GM18526 (cell line): ENCODE results near the gene DGKD.

Experiments used
- POLR2A ChIP-seq: IDR thresholded peaks from 3 replicates; pipeline ENCODE4 v1.6.1; 2011; ENCODE audit not compliant: insufficient read length; ENCODE audit errors: extremely low read depth

The DGKD gene

GRCh38 chr2:233353101-233353768 is 1.1 kb upstream of the DGKD start:
- no peak for TF ChIP-seq POLR2A

GRCh38 chr2:233354500-233354924 is 218 bp downstream of the DGKD start:
- peak; percentile 54 for TF ChIP-seq POLR2A

GRCh38 chr2:233354971-233355574 is 779 bp downstream of the DGKD start:
- TF ChIP-seq POLR2A: no peak

GRCh38 chr2:233355916-233356315 is 1.6 kb downstream of the DGKD start:
- no peak for TF ChIP-seq POLR2A

GRCh38 chr2:233356546-233357308 is 2.4 kb downstream of the DGKD start:
- TF ChIP-seq POLR2A: no peak

GRCh38 chr2:233358335-233358734 is 4.0 kb downstream of the DGKD start:
- TF ChIP-seq POLR2A: no peak

GRCh38 chr2:233358947-233359346 is 4.7 kb downstream of the DGKD start:
- no peak for TF ChIP-seq POLR2A

- no peak for TF ChIP-seq POLR2A
Measured at GRCh38 chr2:233359823-233360222, 5.5 kb downstream of the DGKD start.

GRCh38 chr2:233360771-233361176 is 6.5 kb downstream of the DGKD start:
- TF ChIP-seq POLR2A: no peak

- no peak for TF ChIP-seq POLR2A
Measured at GRCh38 chr2:233361297-233361696, 7.0 kb downstream of the DGKD start.

GRCh38 chr2:233362742-233363141 is 8.4 kb downstream of the DGKD start:
- TF ChIP-seq POLR2A: no peak

- no peak for TF ChIP-seq POLR2A
Measured at GRCh38 chr2:233363744-233364235, 9.5 kb downstream of the DGKD start.

- no peak for TF ChIP-seq POLR2A
Measured at GRCh38 chr2:233365861-233366520, 11.7 kb downstream of the DGKD start.

GRCh38 chr2:233367586-233367985 is 13.3 kb downstream of the DGKD start:
- TF ChIP-seq POLR2A: no peak

- TF ChIP-seq POLR2A: no peak
Measured at GRCh38 chr2:233368756-233369155, 14.5 kb downstream of the DGKD start.
